ENCODE results near the gene EXOC3L1. TPM values are rescaled to one million over a fixed set of nuclear protein-coding genes. Genes with fewer than 3 reads are reported as not detected.

EXOC3L1 gene
- total and polyA plus RNA-seq, 2 of the 13 experiments (the other 11 are each of a cell fraction or from before 2014, with no cell fraction given): 0.12 TPM; not detected in 1

DNA sequence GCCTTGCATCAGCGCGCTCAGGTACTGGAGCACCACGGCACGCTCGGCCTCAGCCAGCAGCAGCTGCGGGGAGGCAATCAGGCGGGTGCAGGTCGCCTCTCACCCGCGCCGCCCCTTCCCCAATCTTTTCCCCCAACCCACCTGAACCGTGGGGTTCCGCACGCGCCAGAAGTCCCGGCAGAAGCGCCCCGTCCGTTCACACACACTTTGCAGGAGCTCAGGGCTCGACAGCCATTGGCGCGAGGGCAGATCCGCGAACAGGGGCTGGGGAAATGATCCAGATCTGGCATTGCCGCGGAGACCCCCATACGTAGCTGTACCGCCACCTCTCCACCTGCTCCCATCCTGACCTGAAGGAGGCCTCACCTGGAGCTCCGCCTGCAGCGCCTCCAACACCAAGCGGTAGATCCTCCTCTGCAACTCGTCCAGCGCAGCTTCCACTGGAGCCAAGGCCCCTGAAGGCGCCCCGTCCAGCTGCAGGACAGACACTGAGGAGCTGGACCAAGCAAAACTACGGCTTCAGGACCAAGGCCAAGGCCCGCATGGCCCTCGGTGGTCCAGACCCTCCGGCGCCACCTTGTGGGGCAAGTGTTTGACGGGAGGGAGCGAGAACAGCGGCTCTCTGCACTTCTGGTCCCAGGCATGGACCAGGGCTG lies 4.8 kb downstream of the EXOC3L1 start (continued):
- TF ChIP-seq ZNF691 (CRISPR knock-in tag; IDR thresholded peaks at IDR 0.05; ENCODE audit: borderline replicate concordance, low read depth) (peak; percentile 86; the same call in 1 of the 2 replicates), ZNF253 (CRISPR knock-in tag; IDR thresholded peaks at IDR 0.05; ENCODE audit: borderline replicate concordance) (no peak), ZNF17 (CRISPR knock-in tag; IDR thresholded peaks at IDR 0.05) (no peak), RFX1 (IDR thresholded peaks at IDR 0.05) (no peak), ZNF530 (CRISPR knock-in tag; IDR thresholded peaks at IDR 0.05; ENCODE audit: low read depth) (no peak), POLR2A (IDR thresholded peaks at IDR 0.05; ENCODE audit: insufficient read depth in 1 of 2, low read depth in 2 of 2, low read length in 2 of 2) (no peak), ZNF768 (CRISPR knock-in tag; IDR thresholded peaks at IDR 0.05) (peak; percentile 90), ASH2L (IDR thresholded peaks at IDR 0.05; ENCODE audit: insufficient read length, low read depth, low read length) (peak; percentile 21), ZNF34 (CRISPR knock-in tag; IDR thresholded peaks at IDR 0.05; ENCODE audit: borderline replicate concordance) (no peak), ZNF251 (CRISPR knock-in tag; IDR thresholded peaks at IDR 0.05) (no peak), ZSCAN12 (CRISPR knock-in tag; IDR thresholded peaks at IDR 0.05) (no peak), PRPF4 (IDR thresholded peaks at IDR 0.05; ENCODE audit: low read depth, low read length, poor library complexity, severe bottlenecking) (no peak), ZC3H13 (CRISPR knock-in tag; IDR thresholded peaks at IDR 0.05) (peak; percentile 95), GTF2F1 (IDR thresholded peaks at IDR 0.05; ENCODE audit: low read length) (no peak), ZNF326 (CRISPR knock-in tag; IDR thresholded peaks at IDR 0.05; ENCODE audit: borderline replicate concordance) (no peak), ZNF724P (CRISPR knock-in tag; IDR thresholded peaks at IDR 0.05; ENCODE audit: borderline replicate concordance) (peak; percentile 95; the same call in 1 of the 2 replicates), KAT2B (IDR thresholded peaks at IDR 0.05; ENCODE audit: borderline replicate concordance, low read depth, low read length) (no peak), SP2 (CRISPR knock-in tag; IDR thresholded peaks at IDR 0.05) (no peak; the same call in 1 of the 2 replicates)
- TF ChIP-seq, protein P1, sequence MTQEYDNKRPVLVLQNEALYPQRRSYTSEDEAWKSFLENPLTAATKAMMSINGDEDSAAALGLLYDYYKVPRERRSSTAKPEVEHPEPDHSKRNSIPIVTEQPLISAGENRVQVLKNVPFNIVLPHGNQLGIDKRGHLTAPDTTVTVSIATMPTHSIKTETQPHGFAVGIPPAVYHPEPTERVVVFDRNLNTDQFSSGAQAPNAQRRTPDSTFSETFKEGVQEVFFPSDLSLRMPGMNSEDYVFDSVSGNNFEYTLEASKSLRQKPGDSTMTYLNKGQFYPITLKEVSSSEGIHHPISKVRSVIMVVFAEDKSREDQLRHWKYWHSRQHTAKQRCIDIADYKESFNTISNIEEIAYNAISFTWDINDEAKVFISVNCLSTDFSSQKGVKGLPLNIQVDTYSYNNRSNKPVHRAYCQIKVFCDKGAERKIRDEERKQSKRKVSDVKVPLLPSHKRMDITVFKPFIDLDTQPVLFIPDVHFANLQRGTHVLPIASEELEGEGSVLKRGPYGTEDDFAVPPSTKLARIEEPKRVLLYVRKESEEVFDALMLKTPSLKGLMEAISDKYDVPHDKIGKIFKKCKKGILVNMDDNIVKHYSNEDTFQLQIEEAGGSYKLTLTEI (CRISPR knock-in tag; conservative IDR thresholded peaks at IDR 0.05): no peak
- TF ChIP-seq, protein P2, sequence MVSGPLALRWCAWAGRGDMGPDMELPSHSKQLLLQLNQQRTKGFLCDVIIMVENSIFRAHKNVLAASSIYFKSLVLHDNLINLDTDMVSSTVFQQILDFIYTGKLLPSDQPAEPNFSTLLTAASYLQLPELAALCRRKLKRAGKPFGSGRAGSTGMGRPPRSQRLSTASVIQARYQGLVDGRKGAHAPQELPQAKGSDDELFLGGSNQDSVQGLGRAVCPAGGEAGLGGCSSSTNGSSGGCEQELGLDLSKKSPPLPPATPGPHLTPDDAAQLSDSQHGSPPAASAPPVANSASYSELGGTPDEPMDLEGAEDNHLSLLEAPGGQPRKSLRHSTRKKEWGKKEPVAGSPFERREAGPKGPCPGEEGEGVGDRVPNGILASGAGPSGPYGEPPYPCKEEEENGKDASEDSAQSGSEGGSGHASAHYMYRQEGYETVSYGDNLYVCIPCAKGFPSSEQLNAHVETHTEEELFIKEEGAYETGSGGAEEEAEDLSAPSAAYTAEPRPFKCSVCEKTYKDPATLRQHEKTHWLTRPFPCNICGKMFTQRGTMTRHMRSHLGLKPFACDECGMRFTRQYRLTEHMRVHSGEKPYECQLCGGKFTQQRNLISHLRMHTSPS (CRISPR knock-in tag; IDR thresholded peaks at IDR 0.05; ENCODE audit: low read depth): peak; percentile 70; the same call in 1 of the 2 replicates
- TF ChIP-seq, protein P3, sequence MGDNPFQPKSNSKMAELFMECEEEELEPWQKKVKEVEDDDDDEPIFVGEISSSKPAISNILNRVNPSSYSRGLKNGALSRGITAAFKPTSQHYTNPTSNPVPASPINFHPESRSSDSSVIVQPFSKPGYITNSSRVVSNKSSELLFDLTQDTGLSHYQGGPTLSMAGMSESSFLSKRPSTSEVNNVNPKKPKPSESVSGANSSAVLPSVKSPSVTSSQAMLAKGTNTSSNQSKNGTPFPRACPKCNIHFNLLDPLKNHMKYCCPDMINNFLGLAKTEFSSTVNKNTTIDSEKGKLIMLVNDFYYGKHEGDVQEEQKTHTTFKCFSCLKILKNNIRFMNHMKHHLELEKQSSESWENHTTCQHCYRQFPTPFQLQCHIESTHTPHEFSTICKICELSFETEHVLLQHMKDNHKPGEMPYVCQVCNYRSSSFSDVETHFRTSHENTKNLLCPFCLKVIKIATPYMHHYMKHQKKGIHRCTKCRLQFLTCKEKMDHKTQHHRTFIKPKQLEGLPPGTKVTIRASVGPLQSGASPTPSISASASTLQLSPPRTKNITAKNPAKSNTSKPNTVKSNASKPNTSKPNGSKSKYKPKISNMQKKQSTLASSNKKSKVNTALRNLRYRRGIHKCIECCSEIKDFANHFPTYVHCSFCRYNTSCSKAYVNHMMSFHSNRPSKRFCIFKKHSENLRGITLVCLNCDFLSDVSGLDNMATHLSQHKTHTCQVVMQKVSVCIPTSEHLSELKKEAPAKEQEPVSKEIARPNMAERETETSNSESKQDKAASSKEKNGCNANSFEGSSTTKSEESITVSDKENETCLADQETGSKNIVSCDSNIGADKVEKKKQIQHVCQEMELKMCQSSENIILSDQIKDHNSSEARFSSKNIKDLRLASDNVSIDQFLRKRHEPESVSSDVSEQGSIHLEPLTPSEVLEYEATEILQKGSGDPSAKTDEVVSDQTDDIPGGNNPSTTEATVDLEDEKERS (CRISPR knock-in tag; IDR thresholded peaks at IDR 0.05): peak; percentile 97
- TF ChIP-seq, protein P4, sequence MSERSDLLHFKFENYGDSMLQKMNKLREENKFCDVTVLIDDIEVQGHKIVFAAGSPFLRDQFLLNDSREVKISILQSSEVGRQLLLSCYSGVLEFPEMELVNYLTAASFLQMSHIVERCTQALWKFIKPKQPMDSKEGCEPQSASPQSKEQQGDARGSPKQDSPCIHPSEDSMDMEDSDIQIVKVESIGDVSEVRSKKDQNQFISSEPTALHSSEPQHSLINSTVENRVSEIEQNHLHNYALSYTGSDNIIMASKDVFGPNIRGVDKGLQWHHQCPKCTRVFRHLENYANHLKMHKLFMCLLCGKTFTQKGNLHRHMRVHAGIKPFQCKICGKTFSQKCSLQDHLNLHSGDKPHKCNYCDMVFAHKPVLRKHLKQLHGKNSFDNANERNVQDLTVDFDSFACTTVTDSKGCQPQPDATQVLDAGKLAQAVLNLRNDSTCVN (CRISPR knock-in tag; IDR thresholded peaks at IDR 0.05; ENCODE audit: borderline replicate concordance): peak; percentile 87

Measured in HepG2 (cell line).